HG02973 (cell line): ENCODE results near the gene C11orf21.

ENCODE experiments used
- ATAC-seq: cut with Tn5 transposase; IDR thresholded peaks from one replicate; pipeline ENCODE4 v1.9.1; 2021; ENCODE audit warnings: moderate library complexity; ENCODE audit not compliant: unreplicated experiment

Gene C11orf21

GRCh38 chr11:2321311-2321683 is 19.6 kb upstream of the C11orf21 start:
- no peak for ATAC-seq

- ATAC-seq: no peak
Measured at GRCh38 chr11:2320568-2321310, 19.0 kb upstream of the C11orf21 start.

- no peak for ATAC-seq
Measured at GRCh38 chr11:2319791-2320472, 18.2 kb upstream of the C11orf21 start.

GRCh38 chr11:2318707-2319106 is 17.0 kb upstream of the C11orf21 start:
- ATAC-seq: no peak

- no peak for ATAC-seq
Measured at GRCh38 chr11:2318123-2318522, 16.4 kb upstream of the C11orf21 start.

- no peak for ATAC-seq
Measured at GRCh38 chr11:2317354-2318050, 15.8 kb upstream of the C11orf21 start.

GRCh38 chr11:2316963-2317244 is 15.2 kb upstream of the C11orf21 start:
- ATAC-seq: no peak

- ATAC-seq: no peak
Measured at GRCh38 chr11:2316169-2316962, 14.6 kb upstream of the C11orf21 start.

- ATAC-seq: no peak
Measured at GRCh38 chr11:2315395-2316168, 13.9 kb upstream of the C11orf21 start.

- ATAC-seq: no peak
Measured at GRCh38 chr11:2314525-2315394, 13.0 kb upstream of the C11orf21 start.

- ATAC-seq: no peak
Measured at GRCh38 chr11:2314136-2314524, 12.4 kb upstream of the C11orf21 start.

- no peak for ATAC-seq
Measured at GRCh38 chr11:2313051-2313951, 11.6 kb upstream of the C11orf21 start.

- no peak for ATAC-seq
Measured at GRCh38 chr11:2312232-2313042, 10.7 kb upstream of the C11orf21 start.

GRCh38 chr11:2311353-2312133 is 9.8 kb upstream of the C11orf21 start:
- no peak for ATAC-seq

- no peak for ATAC-seq
Measured at GRCh38 chr11:2310786-2311352, 9.2 kb upstream of the C11orf21 start.

- ATAC-seq: no peak
Measured at GRCh38 chr11:2310073-2310785, 8.5 kb upstream of the C11orf21 start.
